HCT116 (cell line): ENCODE data around the gene MRPS27.

Source experiments
- CEBPB ChIP-seq: IDR thresholded peaks from 2 replicates; pipeline ENCODE4 v1.6.1; 2012; ENCODE audit warnings: low read depth
- EGR1 ChIP-seq: IDR thresholded peaks from 2 replicates; pipeline ENCODE4 v1.6.1; 2012; ENCODE audit warnings: low read depth
- EZH2 ChIP-seq: fragments of 200-600 bp; sonication (generic); IDR thresholded peaks from 2 replicates; pipeline ENCODE4 v1.6.1; 2017; ENCODE audit warnings: antibody characterized with exemption, mixed run types
- EZH2phosphoT487 ChIP-seq: fragments of 200-600 bp; IDR thresholded peaks from 2 replicates; pipeline ENCODE4 v1.6.1; 2018; ENCODE audit warnings: antibody characterized with exemption, borderline replicate concordance
- FOSL1 ChIP-seq: IDR thresholded peaks from 2 replicates; pipeline ENCODE4 v1.6.1; 2012; ENCODE audit warnings: low read depth
- POLR2A ChIP-seq: IDR thresholded peaks from 2 replicates; pipeline ENCODE4 v1.7.0; 2011; ENCODE audit warnings: borderline replicate concordance; ENCODE audit not compliant: insufficient read depth, insufficient read length; ENCODE audit errors: extremely low read depth
- POLR2AphosphoS5 ChIP-seq: IDR thresholded peaks from 2 replicates; pipeline ENCODE4 v1.6.1; 2011; ENCODE audit warnings: mild to moderate bottlenecking, low read depth, low read length, moderate library complexity
- RAD21 ChIP-seq: IDR thresholded peaks from 2 replicates; pipeline ENCODE4 v1.6.1; 2012; ENCODE audit warnings: low read depth, mild to moderate bottlenecking
- SIN3A ChIP-seq: IDR thresholded peaks from 2 replicates; pipeline ENCODE4 v1.6.1; 2012; ENCODE audit warnings: low read depth
- SP1 ChIP-seq: IDR thresholded peaks from 2 replicates; pipeline ENCODE4 v1.6.1; 2012; ENCODE audit warnings: low read depth
- TCF7L2 ChIP-seq: IDR thresholded peaks from 2 replicates; pipeline ENCODE4 v1.7.0; 2011; ENCODE audit warnings: borderline replicate concordance, inconsistent platforms; ENCODE audit not compliant: insufficient read depth, insufficient read length; ENCODE audit errors: extremely low read depth
- ZFX ChIP-seq: fragments of 450-650 bp; IDR thresholded peaks from 2 replicates; pipeline ENCODE4 v1.6.1; 2017
- TF ChIP-seq, protein P1 (sequence below), 3 experiments: fragments of 200-600 bp in 1 of 3; sonication (generic) in 1 of 3; IDR thresholded peaks in 2 of 3; conservative IDR thresholded peaks in 1 of 3; 2 replicates each; pipeline ENCODE4 v1.5.1; 2012 to 2017; ENCODE audit warnings: low read depth in 2 of 3, low read length in 2 of 3, antibody characterized with exemption in 1 of 3, borderline replicate concordance in 1 of 3, control low read depth in 1 of 3, mild to moderate bottlenecking in 1 of 3, mixed read lengths in 1 of 3, mixed run types in 1 of 3, moderate library complexity in 1 of 3; ENCODE audit not compliant: insufficient read depth in 1 of 3
- TF ChIP-seq, protein P2 (sequence below): IDR thresholded peaks from 2 replicates; pipeline ENCODE4 v1.6.1; 2012

DNA sequence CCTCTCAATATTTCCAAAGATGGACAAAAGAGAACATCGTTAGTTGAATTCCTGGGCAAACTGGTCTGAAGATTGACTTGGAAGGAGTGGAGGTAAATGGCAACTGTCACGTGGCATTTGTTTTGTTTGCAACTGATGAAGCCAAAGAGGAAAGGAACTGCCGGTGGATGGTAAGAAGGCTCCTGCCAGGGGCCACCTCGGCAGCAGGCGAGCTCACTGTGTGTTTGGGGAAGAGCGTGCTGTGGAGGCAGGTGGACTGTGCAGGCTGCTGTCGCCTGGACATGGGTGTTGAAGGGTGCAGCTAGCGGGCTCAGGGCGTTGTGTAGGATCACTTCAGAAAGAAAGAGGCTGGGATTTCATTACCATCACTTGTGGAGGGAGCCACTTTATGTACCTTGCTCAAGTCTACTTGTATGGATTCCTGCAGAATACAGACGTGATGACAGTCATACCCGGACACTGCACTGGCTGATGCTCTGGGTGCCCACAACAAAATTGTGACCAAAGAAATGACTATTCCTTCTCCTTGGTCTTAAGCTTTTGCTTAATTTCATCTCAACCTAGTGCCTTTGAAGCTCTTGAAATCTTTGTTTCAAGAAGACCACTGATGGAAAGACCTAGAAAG lies 140.1 kb downstream of the MRPS27 start:
- no peak for TF ChIP-seq POLR2AphosphoS5
- TF ChIP-seq EZH2: no peak
- TF ChIP-seq, protein P1, sequence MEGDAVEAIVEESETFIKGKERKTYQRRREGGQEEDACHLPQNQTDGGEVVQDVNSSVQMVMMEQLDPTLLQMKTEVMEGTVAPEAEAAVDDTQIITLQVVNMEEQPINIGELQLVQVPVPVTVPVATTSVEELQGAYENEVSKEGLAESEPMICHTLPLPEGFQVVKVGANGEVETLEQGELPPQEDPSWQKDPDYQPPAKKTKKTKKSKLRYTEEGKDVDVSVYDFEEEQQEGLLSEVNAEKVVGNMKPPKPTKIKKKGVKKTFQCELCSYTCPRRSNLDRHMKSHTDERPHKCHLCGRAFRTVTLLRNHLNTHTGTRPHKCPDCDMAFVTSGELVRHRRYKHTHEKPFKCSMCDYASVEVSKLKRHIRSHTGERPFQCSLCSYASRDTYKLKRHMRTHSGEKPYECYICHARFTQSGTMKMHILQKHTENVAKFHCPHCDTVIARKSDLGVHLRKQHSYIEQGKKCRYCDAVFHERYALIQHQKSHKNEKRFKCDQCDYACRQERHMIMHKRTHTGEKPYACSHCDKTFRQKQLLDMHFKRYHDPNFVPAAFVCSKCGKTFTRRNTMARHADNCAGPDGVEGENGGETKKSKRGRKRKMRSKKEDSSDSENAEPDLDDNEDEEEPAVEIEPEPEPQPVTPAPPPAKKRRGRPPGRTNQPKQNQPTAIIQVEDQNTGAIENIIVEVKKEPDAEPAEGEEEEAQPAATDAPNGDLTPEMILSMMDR (IDR thresholded peaks at IDR 0.05 in 2 of 3, conservative IDR thresholded peaks at IDR 0.05 in 1 of 3; ENCODE audit: borderline replicate concordance in 1 of 3, insufficient read depth in 1 of 3, low read depth in 2 of 3, low read length in 2 of 3): no peak
- TF ChIP-seq POLR2A: no peak
- no peak for TF ChIP-seq SP1
- no peak for TF ChIP-seq EZH2phosphoT487
- TF ChIP-seq FOSL1: no peak
- no peak for TF ChIP-seq TCF7L2
- TF ChIP-seq, protein P2, sequence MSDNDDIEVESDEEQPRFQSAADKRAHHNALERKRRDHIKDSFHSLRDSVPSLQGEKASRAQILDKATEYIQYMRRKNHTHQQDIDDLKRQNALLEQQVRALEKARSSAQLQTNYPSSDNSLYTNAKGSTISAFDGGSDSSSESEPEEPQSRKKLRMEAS: no peak
- TF ChIP-seq ZFX: no peak
- TF ChIP-seq RAD21: no peak
- TF ChIP-seq EGR1: no peak
- TF ChIP-seq SIN3A: no peak
- no peak for TF ChIP-seq CEBPB
